ENCODE results near the gene MBOAT2. TPM values are rescaled to one million over a fixed set of nuclear protein-coding genes. Genes with fewer than 3 reads are reported as not detected.
A peak's percentile ranks its signal among the peaks of the same experiment; 100 is the strongest.

The MBOAT2 gene
- polyA plus RNA-seq, 1 donor (not counting 4 experiments of a cell fraction or from before 2014, with no cell fraction given) = 121 TPM

DNA sequence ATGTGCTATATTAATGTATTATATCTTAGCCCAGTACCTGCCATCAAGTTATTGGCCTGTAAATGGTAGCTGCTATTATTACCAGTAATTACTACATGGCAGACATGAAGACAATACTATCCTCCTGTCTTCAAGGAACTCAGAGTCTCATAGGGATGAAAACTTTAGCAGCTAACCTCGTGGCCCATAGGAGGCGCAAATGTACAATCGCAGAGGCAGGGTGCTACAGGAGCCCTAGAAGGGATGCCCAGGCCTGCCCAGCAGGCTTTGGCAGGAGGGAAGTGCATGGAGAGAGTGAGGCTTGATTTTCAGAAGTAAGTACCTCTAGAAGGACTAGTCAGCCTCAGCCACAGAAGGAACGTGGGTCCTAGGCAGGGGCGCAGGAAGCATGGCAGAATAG, 121.4 kb downstream of the MBOAT2 start:
- no peak overlapping the region for H3K4me3 ChIP-seq (ENCODE audit: control insufficient read depth in 2 of 3, extremely low read depth in 1 of 3, insufficient read depth in 2 of 3, low read depth in 1 of 3, low read length in 3 of 3)
- DNase-seq (ENCODE audit: low read depth, low spot score) (no peak), FAIRE-seq (peak; percentile 51)
- no peaks in the 10 kb centered on the region for H3K4me1 ChIP-seq (ENCODE audit: control insufficient read depth, extremely low read depth, insufficient read depth, low read length)
- H3K36me3 ChIP-seq (ENCODE audit: control insufficient read depth in 2 of 2, extremely low read depth in 1 of 2, insufficient read depth in 2 of 2, low read length in 2 of 2) = peaks cover 14 to 19% of the 10 kb centered on the region in 2 experiments
- dilution Hi-C loops (cut with MboI; ENCODE audit: extremely low pct_ligation_motif_present, low sequenced_read_pairs) = no loop called here
- H3K27me3 ChIP-seq (ENCODE audit: control insufficient read depth, extremely low read depth, insufficient read depth, low read length) = no peaks in the 10 kb centered on the region
- H3K4me2 ChIP-seq (ENCODE audit: control insufficient read depth, extremely low read depth, insufficient read depth, low read depth, low read length) = no peak overlapping the region
- H2AFZ ChIP-seq (ENCODE audit: control insufficient read depth, low read length) = no peak overlapping the region
- no peak overlapping the region for H3K27ac ChIP-seq (ENCODE audit: control insufficient read depth, insufficient read depth, low read length)
- H3K9ac ChIP-seq (ENCODE audit: control insufficient read depth, extremely low read depth, insufficient read depth, low read length) = no peak overlapping the region
- TF ChIP-seq, protein P1, sequence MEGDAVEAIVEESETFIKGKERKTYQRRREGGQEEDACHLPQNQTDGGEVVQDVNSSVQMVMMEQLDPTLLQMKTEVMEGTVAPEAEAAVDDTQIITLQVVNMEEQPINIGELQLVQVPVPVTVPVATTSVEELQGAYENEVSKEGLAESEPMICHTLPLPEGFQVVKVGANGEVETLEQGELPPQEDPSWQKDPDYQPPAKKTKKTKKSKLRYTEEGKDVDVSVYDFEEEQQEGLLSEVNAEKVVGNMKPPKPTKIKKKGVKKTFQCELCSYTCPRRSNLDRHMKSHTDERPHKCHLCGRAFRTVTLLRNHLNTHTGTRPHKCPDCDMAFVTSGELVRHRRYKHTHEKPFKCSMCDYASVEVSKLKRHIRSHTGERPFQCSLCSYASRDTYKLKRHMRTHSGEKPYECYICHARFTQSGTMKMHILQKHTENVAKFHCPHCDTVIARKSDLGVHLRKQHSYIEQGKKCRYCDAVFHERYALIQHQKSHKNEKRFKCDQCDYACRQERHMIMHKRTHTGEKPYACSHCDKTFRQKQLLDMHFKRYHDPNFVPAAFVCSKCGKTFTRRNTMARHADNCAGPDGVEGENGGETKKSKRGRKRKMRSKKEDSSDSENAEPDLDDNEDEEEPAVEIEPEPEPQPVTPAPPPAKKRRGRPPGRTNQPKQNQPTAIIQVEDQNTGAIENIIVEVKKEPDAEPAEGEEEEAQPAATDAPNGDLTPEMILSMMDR (optimal IDR thresholded peaks at IDR 0.05 in 1 of 3, IDR thresholded peaks at IDR 0.05 in 1 of 3, conservative IDR thresholded peaks at IDR 0.05 in 1 of 3; ENCODE audit: extremely low read depth in 1 of 3, insufficient read depth in 2 of 3, low read length in 3 of 3) = peak; percentile 60 to 70 (median 69)
- TF ChIP-seq EZH2 (IDR thresholded peaks at IDR 0.05; ENCODE audit: low read length) = no peak
- no peaks in the 10 kb centered on the region for H3K79me2 ChIP-seq (ENCODE audit: control insufficient read depth, insufficient read depth, low read length)
- H4K20me1 ChIP-seq (ENCODE audit: control insufficient read depth, extremely low read depth, insufficient read depth, low read length) = no peaks in the 10 kb centered on the region
- no peaks in the 10 kb centered on the region for H3K9me3 ChIP-seq (ENCODE audit: control insufficient read depth, low read depth, low read length)
- no peaks in the 10 kb centered on the region for H3K9me1 ChIP-seq (ENCODE audit: control insufficient read depth, extremely low read depth, insufficient read depth, low read length)

DNA sequence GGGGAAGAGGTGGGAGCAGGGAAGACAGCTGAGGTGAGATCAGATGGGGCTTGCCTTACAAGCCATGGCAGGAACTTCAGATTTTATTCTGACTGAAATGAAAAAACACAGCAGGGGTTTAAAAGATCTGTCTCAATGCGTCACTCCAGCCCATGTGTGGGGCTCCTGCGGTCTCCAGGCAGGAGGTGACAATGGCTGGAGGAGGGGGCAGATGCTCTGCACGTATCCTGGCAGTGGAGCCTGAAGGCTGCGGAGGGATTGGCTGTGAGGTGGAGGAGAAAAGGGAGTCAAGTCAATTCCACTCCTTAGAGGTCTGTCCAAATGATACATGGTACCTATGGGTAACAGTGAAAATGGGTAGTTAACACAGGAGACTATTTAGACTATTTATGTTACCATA, 125.6 kb downstream of the MBOAT2 start:
- Histone ChIP-seq H3K27ac (ENCODE audit: control insufficient read depth, insufficient read depth, low read length) (no peak overlapping the region), H3K4me1 (ENCODE audit: control insufficient read depth, extremely low read depth, insufficient read depth, low read length) (no peaks in the 10 kb centered on the region), H3K36me3 (ENCODE audit: control insufficient read depth in 2 of 2, extremely low read depth in 1 of 2, insufficient read depth in 2 of 2, low read length in 2 of 2) (peaks cover 18 to 28% of the 10 kb centered on the region in 2 experiments), H3K9me3 (ENCODE audit: control insufficient read depth, low read depth, low read length) (no peaks in the 10 kb centered on the region), H3K4me2 (ENCODE audit: control insufficient read depth, extremely low read depth, insufficient read depth, low read depth, low read length) (no peak overlapping the region), H3K27me3 (ENCODE audit: control insufficient read depth, extremely low read depth, insufficient read depth, low read length) (no peaks in the 10 kb centered on the region), H3K9ac (ENCODE audit: control insufficient read depth, extremely low read depth, insufficient read depth, low read length) (no peak overlapping the region), H3K9me1 (ENCODE audit: control insufficient read depth, extremely low read depth, insufficient read depth, low read length) (no peaks in the 10 kb centered on the region), H4K20me1 (ENCODE audit: control insufficient read depth, extremely low read depth, insufficient read depth, low read length) (no peaks in the 10 kb centered on the region), H2AFZ (ENCODE audit: control insufficient read depth, low read length) (no peak overlapping the region), H3K4me3 (ENCODE audit: control insufficient read depth in 2 of 3, extremely low read depth in 1 of 3, insufficient read depth in 2 of 3, low read depth in 1 of 3, low read length in 3 of 3) (no peak overlapping the region), H3K79me2 (ENCODE audit: control insufficient read depth, insufficient read depth, low read length) (no peaks in the 10 kb centered on the region)
- dilution Hi-C loops (cut with MboI; ENCODE audit: extremely low pct_ligation_motif_present, low sequenced_read_pairs) = no loop called here
- no peak for DNase-seq (ENCODE audit: low read depth, low spot score)
- no peak for FAIRE-seq
- TF ChIP-seq EZH2 (IDR thresholded peaks at IDR 0.05; ENCODE audit: low read length) = no peak
- TF ChIP-seq, protein P1 (optimal IDR thresholded peaks at IDR 0.05 in 1 of 3, IDR thresholded peaks at IDR 0.05 in 1 of 3, conservative IDR thresholded peaks at IDR 0.05 in 1 of 3; ENCODE audit: extremely low read depth in 1 of 3, insufficient read depth in 2 of 3, low read length in 3 of 3) = no peak

Data from keratinocyte (primary cell).